Neuron (in vitro differentiated cells): ENCODE measurements around the gene CA14.
"Not testable (repeated sequence)": the region's sequence is repeated elsewhere in the genome, so short reads cannot be mapped to it uniquely, and the experiment has no call there.

Experiments
- H2AFZ ChIP-seq: one replicate; pipeline ENCODE4 v1.6.1; 2013; ENCODE audit warnings: low read depth, mild to moderate bottlenecking, inconsistent platforms, low read length, moderate library complexity
- H3K27me3 ChIP-seq: one replicate; pipeline ENCODE4 v1.6.1; 2013; ENCODE audit warnings: low read length; ENCODE audit not compliant: insufficient read depth
- H3K36me3 ChIP-seq: one replicate; pipeline ENCODE4 v1.6.1; 2013; ENCODE audit warnings: low read length; ENCODE audit not compliant: insufficient read depth
- H3K4me1 ChIP-seq: one replicate; pipeline ENCODE4 v1.6.1; 2013; ENCODE audit warnings: low read length; ENCODE audit not compliant: insufficient read depth
- H3K4me3 ChIP-seq: 2 replicates; pipeline ENCODE4 v1.5.1; 2013; ENCODE audit warnings: mild to moderate bottlenecking, low read length, moderate library complexity
- H3K9me3 ChIP-seq: one replicate; pipeline ENCODE4 v1.6.1; 2013; ENCODE audit warnings: low read length

CA14 gene

GRCh38 chr1:150308585-150308984 is 51.0 kb downstream of the CA14 start:
- H3K27me3 ChIP-seq, H3K4me3 ChIP-seq, H3K4me1 ChIP-seq, H2AFZ ChIP-seq, H3K9me3 ChIP-seq: not testable (repeated sequence)
- H3K36me3 ChIP-seq: peaks cover 31% of the 10 kb centered on the region

DNA sequence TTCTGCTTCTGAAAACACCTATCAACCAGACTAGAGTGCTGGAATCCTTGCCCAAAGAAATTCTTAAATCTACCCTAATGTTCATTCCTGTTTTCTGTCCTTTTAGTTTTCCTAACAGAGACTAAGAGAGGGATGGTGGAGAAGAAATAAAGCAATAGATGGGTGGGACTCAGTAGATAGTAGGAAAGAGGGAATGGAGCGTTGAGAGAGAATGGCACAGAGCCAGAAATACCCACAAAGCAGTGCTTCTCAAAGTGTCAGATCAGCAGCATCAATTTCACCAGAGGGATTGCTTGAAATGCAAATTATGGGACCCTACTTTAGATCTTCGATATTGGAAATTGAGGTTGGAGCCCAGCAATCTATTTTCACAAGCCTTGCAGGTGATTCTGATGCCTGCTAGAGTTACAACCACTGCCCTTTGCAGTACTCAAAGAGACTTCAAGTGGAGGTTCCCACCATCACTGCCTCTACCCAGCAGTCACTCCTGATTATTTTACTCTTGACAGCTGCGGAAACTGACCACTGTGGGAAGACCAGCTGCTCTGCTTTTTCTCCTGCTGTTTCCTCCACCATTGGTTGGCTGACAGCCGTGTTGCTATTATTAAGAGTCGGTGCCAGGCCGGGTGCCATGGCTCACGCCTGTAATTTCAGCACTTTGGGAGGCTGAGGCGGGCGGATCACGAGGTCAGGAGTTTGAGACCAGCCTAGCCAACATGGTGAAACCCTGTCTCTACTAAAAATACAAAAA is 52.4 kb downstream of the CA14 start:
- no peaks in the 10 kb centered on the region for H3K4me1 ChIP-seq
- no peak overlapping the region for H2AFZ ChIP-seq
- H3K27me3 ChIP-seq: no peaks in the 10 kb centered on the region
- H3K4me3 ChIP-seq: no peak overlapping the region
- H3K9me3 ChIP-seq: no peaks in the 10 kb centered on the region
- H3K36me3 ChIP-seq: peaks cover 22% of the 10 kb centered on the region

- H3K4me3 ChIP-seq: no peak overlapping the region
- H2AFZ ChIP-seq: no peak overlapping the region
- H3K27me3 ChIP-seq: no peaks in the 10 kb centered on the region
- H3K36me3 ChIP-seq: peaks cover 16% of the 10 kb centered on the region
- H3K4me1 ChIP-seq: no peaks in the 10 kb centered on the region
- no peaks in the 10 kb centered on the region for H3K9me3 ChIP-seq
Measured at GRCh38 chr1:150311762-150312161, 54.2 kb downstream of the CA14 start.
